SKM-1 (cell line): ENCODE data around the gene LRRC17.
"Not testable (repeated sequence)": the region's sequence is repeated elsewhere in the genome, so short reads cannot be mapped to it uniquely, and the experiment has no call there.

Experiments used
- DNase-seq: peaks from one replicate; lab custom pipeline; 2025; ENCODE audit not compliant: unreplicated experiment; lab: John Stamatoyannopoulos, UW

LRRC17 gene

DNA sequence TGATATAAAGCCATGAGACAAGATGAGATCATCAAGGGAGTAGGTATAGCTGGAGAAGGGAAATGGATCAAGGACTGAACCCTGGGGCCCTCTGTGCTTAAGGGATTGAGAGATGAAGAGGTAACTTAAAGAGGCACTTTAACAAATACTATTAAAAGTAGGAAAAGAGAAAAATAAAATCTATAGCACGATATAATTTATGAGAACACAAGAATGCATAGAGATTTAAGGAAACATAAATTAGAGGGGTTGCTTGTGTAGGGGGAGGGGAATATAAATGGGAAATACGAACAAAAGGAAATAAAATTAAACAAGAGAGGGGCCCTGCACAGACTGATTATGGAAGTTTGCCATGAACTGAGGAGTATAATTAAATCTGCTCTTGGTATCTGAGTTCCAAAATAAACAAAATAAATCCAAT is 15.6 kb upstream of the LRRC17 start:
- DNase-seq: no peak

DNA sequence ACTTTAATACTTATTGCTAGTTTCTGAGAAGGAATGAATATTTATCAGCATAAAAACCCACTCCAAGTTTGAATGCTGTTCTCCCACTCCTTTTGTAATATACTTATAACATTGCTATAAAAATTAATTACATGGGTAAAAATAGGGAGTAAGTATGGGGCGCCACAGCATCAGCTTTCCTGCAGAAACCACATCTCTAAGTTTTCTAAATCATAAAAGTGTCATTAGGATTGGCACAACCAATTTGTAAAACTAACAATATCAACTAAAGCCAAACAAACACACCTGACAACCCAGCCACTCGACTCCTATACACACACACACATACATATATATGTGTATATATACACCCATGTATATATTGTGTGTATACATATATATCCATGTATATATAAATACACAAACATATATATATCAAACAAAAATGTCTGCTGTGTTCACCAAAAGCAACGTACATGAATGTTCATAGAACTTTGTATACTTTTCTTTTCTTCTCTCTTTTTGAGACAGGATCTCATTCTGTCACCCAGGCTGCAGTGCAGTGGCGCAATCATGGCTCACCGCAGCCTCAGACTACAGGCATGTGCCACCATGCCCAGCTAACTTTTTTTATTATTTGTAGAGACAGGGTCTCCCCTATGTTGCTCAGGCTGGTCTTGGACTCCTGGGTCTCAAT is 14.8 kb upstream of the LRRC17 start:
- peak; percentile 51 for DNase-seq

DNA sequence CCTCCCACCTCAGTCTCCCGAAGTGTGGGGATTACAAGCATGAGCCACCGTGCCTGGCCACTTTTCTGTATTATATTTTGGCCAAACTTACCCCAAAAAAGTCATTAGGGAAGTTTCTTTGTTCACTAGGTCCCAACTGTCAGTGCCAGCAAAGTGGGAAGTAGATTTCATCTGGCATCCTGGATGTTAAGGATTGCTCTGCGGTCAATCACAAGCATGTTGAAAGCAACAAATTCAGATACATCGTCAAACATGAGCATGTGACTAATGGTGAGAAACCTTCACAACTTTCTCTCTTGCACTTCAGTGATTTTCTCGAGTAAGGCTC is 14.3 kb upstream of the LRRC17 start:
- DNase-seq: peak; percentile 51

DNA sequence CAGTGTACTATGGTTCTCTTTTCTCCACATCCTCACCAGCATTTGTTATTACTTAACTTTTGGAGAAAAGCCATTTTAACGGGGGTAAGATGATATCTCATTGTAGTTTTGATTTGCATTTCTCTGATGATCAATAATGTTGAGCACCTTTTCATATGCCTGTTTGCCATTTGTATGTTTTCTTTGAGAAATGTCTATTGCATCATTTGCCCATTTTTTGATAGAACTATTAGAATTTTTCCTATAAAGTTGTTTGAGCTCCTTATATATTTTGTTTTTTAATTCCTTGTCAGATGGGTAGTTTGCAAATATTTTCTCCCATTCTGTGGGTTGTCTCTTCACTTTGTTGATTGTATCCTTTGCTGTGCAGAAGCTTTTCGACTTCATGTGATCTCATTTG is 10.7 kb upstream of the LRRC17 start:
- not testable (repeated sequence) for DNase-seq

DNA sequence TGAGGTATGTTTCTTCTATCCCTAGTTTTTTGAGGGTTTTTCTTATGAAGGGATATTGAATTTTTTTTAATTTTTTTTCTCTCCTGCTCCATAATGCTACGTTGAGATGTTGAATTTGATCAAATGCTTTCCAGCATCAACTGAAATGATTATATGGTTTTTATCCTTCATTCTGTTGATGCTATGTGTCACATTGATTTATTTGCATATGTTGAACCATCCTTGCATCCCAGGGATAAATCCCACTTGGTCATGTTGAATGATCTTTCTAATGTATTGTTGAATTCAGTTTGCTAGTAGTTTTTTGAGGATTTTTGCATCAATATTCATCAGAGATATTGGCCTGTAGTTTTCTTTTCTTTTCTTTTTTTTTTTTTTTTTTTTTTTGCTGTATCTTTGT is 9.2 kb upstream of the LRRC17 start:
- DNase-seq: not testable (repeated sequence)

DNA sequence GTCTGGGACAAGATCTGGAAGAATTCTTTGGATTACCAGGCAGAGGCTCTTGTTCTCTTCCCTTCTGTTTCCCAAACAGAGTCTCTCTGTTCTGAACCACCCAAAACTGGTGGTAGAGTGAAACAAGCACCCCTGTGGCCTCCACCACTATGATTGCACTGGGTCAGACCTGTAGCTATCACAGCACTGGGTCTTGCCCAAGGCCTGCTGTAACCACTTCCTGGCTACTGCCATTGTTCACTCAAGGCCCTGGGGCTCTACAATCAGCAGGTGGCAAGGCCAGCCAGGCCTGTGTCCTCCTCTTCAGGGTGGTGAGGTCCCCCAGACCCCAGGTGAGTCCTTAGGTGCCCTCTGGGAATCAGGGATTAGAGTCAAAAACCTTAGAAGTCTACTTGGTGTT is 4.1 kb upstream of the LRRC17 start:
- no peak for DNase-seq

DNA sequence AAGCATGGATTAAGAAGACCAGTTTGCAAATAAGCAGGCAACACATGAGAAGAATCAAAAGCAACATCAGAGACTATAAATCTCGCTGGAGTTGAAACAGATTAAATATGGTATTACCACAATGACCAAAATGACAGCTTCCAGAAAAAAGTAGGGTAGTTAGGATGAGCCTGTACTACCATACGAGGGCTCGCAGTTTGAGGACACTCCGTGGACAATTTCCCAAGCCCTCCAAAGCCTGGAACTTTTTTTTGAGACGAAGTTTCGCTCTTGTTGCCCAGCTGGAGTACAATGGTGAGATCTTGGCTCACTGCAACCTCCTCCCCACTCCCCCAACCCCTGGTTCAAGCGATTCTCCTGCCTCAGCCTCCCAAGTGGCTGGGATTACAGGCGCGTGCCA is 1.0 kb downstream of the LRRC17 start:
- no peak for DNase-seq

DNA sequence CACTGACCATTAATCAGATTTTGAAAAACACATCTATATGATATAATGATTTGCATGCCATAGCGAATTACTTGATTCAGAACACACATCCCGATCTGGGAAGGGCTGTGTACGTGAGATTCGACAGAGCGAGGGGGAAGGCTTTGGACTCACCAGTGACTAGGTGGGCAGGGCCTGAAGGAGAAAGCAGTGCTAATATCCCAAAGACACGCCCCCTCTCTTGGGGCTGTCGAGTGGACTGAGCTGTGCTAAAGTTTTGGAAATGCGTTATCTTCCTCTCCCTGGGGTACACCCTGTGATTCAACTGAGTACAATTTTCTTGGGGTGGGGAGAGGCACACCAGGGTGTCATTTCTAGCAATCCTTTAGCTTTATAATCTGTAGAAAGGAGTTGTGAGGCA is 1.8 kb downstream of the LRRC17 start:
- no peak for DNase-seq

DNA sequence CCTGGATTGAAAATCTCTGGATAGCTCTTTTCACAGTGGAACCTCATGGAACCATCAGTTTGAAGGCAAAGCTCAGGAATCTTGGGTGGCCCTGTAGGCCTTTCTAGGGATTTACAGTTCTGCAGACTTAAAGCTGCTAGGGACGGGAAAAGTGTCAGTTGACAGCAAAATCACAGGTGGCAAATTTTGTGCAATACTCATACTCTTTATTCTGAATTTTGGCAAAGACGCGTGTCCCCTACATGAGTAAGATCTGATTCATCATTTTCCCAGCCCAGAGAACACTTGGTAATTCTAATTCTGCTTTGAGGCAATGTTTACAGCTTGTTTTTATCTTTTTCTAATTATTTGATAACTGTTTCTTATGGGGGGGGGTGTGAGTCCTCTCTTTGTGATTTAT is 3.6 kb downstream of the LRRC17 start:
- DNase-seq: no peak

DNA sequence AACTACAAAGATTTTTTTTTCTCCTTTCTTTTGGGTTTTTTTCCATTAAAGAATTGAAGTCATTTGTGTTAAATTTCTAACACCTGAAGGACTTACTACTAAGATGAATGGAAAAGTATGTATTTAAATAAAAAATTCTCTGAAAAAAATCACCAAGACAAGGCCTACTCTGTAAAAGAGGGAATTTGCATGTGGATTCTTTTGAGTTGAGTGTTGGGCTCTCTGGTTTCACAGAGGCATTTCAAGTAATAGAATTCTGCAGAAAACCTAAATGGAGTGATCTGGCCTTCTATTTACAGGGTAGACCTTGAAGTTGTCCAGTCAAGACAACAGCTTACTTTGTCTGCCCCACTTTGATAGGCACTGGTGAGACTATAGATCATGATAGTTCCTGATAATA is 4.1 kb downstream of the LRRC17 start:
- DNase-seq: no peak

DNA sequence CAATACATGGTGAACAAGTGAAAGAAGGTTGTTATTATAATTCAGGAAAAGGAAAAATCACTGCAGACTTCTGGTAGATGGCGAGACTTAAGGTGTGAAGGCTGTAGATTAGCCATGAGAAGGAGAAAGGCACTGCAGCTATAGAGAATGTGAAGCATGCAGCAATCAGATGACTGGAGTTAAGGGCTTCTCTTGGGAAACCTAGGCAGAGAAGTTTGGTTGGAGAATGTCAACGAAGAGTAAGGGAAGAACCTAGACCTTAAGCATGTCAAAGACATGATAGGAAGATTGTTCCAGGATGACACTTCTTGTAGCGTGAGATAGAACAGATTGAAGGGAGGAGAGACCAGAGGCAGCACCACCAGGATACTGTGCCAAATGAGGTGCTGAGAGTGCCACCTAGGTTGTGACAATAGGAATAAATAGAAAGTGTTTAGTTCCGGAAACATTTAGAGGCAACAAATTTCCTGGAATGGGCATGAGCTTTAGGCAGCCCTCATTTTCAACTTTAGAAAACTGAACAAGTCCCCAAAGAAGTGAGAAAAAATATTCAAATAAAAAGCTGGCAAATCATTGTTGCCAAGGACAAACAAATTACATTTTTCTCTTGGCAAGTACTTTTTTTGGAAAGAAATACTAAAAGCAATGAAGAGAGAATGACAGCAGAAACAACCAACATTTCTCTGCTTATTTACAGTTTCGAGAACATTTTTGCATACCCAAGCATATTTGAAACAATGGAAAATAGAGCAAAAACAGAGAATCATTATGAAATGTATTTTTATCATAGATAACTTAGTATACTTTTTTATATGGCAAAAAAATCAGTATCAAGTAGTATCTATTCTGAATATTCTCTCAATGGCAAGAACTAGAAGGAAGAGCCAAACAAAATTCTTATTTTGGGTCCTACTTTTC is 4.9 kb downstream of the LRRC17 start:
- no peak for DNase-seq

DNA sequence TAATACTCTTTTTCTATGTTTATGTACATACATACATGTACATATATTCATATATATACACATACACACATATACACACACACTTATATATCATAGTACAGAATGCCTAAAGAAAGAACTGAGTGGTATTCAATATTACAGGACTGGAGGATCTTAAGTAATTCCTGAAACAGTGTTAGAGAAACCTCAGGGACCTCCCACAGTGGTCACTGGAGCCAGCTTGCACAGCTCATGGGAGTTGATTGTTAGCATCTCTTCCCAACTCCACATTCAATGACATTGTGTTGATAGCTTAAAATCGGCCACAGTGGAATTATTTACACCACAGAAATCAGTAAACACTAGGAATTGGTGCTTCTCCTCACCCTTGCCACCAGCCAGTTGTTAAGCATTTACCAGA is 6.0 kb downstream of the LRRC17 start:
- DNase-seq: no peak

DNA sequence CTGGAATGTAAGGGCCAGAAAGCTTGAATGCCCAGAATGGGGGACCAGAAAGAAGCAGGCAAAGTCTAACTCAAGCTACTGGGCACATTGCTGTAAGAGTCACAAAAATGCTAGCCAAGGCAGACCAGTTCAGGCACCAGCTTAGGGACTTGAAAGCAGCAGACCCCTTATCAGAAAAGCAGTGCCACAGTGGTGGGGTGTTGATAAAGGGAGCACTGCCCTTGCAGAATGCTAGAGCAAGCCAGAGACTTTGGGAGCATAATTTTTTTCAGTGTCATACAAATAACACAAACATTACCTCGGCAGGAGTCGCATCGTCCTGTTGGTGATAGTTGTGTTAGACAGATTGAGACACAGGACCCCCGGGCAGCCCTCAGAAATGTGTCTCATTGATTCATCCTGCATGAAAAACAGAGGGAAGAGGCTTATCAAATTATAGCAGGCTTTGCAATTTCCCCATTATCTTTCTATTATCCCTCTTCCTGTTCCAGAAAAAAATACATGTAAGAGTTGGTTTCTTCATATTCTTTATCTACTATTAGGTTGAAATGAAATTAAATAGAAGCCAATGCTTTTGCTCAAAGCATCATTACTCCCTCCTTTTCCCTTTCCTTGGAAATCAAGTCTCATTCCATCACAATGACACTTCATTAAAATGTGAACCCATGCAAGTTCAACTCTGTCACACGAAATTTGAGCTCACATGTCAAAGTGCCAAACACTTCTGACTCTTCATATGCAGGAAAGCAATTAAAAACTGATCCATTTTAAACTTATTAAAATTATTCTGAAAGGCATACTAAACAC is 13.4 kb downstream of the LRRC17 start:
- DNase-seq: no peak

DNA sequence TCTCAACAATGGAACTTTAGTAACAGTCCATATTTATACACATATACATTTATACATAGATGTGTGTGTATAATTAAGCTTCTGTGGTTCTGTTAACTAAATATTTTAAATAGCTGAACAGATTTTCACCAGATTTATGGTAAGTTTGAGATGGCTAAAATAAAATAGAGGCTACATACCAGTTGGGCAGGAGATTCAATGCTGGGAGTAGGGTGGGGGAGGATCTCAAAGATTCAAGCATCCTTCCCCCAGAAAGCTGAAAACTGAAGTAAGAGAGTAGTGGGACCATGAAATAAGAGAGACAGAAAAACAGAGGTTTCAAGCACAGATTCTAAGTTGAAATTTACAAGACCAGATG is 14.0 kb downstream of the LRRC17 start:
- DNase-seq: no peak

DNA sequence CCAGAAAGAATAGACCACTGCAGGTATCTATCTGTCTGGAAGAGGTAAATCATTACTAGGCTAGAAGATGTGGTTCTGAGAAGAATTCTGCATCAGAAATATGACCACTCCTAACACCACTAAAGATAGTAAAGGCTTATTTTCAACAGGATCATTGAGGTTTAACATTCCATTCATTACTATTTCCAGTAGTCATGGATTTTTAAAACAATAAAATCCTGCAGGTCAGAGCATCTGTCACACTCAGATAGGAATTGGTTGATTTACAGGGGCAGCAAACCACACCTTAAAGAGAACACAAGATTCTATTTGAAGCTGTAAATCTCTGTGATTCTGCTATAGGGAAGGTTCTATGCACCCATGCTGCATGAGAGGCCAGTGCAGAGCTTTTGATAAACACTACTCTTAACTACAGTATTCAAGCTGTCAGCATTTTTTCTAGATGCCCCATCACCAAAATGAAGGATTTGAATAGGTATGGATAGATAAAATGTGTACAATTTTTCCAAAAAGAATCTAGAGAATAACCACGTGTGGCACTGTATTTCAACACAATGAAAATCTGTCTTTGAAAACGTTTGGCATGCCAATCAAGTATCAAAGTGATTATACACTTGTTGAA is 14.6 kb downstream of the LRRC17 start:
- DNase-seq: no peak

DNA sequence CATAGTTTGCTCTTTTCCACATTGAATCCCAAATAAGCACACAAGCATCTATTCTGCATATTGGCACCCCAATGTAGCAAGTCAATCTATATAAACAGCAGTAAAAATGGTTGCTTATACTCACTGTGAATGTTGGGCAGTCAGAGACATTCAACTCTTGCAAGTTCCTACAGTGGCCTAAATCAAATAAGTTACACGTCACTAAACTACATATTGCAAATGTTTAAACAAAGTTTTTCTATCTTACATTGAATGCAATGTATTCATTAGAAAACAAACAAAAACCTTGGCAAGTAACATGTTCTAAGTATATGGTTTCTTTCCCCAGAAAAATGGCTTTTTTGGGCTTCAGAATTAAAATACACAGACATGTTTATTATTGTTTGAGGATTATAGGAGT is 19.0 kb downstream of the LRRC17 start:
- no peak for DNase-seq

DNA sequence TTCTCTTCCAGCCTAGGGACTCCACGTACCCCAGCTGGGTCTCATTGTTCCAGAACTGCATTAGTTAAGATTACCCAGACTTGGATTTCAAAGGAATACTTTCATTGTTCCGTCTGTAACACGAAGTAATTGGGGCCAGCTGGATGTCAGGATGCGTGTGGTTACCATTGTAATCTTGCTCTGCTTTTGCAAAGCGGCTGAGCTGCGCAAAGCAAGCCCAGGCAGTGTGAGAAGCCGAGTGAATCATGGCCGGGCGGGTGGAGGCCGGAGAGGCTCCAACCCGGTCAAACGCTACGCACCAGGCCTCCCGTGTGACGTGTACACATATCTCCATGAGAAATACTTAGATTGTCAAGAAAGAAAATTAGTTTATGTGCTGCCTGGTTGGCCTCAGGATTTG is 21.0 kb downstream of the LRRC17 start:
- DNase-seq: no peak

DNA sequence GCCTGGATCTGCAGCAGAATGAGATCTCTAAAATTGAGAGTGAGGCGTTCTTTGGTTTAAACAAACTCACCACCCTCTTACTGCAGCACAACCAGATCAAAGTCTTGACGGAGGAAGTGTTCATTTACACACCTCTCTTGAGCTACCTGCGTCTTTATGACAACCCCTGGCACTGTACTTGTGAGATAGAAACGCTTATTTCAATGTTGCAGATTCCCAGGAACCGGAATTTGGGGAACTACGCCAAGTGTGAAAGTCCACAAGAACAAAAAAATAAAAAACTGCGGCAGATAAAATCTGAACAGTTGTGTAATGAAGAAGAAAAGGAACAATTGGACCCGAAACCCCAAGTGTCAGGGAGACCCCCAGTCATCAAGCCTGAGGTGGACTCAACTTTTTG is 21.4 kb downstream of the LRRC17 start:
- DNase-seq: no peak

DNA sequence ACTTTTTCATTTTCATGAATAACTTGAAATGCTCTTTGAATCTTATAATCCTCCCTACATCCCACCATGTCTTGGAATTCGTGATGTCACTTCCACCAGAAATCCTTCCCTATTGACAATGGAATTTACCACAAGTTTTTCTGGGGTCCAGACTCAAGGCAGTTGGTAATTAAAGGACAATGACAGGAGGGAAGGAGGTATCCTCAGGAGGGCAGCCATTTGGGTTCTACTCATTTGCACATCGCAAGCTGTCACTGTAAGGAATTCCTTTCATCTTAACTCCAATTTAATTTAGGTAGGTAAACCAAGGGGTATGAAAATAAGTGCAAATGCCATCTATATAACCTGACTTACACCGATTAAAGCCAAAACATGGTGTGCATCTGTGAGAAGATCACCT is 21.9 kb downstream of the LRRC17 start:
- no peak for DNase-seq

DNA sequence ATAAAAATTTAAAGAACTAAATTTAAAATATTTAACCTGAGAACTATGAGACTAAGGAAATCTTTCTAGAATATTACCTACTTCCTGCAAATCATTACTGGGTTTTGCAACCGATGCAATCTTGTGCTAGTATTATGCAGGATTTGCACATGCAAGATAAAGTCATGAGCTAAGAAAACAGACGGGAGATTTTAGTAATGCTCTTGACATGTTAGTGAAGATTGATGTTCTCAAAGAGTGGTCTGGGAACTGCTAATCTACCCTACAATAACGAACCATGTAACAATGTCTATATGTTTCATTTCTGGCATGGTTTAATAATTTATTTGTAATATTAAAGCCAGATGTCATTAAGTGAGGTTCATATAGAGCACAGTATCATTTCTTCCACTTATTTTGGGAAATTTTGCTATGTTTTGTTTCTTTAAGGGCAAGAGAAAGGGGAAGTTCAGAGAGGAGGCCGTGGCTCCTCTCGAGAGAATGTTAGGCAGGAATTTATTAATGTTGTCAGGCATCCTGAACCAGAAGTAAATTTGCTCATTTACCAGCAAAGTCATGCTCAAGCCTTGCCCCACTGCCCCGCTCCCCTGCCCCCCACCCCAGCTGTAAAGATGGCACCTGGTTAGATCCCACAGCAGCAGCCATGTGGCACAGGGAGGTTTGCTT is 22.8 kb downstream of the LRRC17 start:
- DNase-seq: no peak

DNA sequence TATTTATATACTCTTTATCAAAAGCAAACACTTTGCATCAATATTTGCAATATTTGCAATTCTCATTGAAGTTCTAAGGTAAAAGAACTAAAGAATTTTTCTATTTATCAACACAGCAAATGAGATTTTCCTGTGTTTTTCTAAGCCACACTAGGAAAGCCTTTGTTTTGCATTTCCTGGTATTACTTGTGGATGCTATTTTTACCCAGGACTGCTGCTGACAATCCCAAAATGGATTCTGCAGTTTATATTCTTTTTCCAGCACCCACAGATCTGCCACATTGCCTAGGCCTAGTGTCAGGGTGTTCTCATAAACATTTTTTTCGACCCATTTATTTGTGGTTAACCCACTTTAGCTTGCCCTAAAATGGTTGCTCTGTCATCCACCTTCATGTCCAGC is 25.9 kb downstream of the LRRC17 start:
- DNase-seq: no peak
